Measurements from ENCODE around the gene CD151. TPM values are rescaled to one million over a fixed set of nuclear protein-coding genes. Genes with fewer than 3 reads are reported as not detected.

CD151 gene
- total RNA-seq, 1 experiment from 2014 or later, result 296 TPM

DNA sequence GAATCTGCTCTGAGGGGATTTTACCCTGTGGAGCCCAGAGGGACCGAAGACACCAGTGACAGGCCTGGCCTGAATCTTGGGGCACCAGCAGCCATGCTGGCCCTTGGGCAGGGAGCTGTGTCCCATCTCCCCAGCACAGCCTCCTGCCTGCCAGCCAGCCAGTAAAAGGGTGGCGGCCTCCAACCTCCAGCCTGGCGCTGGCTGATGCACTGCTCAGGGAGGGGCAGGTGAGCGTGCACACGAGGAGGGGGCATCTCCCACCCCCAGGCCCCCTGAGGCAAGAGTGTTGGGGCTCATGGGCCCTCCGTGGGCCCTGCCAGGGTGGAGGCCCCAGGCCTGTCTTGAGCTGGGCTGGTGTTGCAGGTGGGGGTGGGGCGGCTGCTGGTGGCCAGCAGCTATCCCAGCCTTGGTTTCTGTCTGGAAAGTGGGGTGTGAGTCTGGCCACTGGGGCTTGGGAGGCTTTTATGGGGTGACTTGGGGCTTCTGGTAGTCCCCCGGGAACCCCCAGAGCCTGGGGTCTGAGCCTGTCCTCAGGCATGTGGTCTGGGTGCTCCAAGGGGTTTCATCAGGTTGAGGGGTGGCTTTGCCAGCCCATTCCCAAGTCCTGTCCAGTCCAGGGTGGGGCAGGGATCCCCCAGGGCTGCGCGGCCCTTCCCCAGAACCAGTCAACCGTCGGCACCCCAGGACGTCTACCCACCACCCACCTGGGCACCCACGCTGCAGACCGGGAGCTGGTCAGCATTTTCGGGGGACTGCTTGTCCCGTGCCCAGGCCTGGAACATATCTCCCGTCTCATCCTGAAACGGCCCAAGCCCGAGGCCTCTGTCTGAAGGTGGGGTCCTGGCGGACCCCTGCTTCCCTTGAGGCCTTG, 27.7 kb downstream of the CD151 start:
- ChIA-PET RAD21 (ENCODE audit: low non-redundant PET in 1 of 2, low total read pairs in 2 of 2, uncharacterized antibody in 2 of 2, unreplicated experiment in 2 of 2) (no interaction called here), POLR2A (no interaction called here), CTCF (interaction anchor here (1.3 kb wide), 1 partner anchor 12 kb away, joined by 4 read pairs; no protein-coding TSS in a partner anchor)
- ATAC-seq (no peak), DNase-seq (ENCODE audit: low read depth, low spot score) (no peak)
- Histone ChIP-seq H3K27ac (ENCODE audit: low read depth, low read length) (no peak overlapping the region; the same call in 1 of the 2 replicates), H3K4me2 (ENCODE audit: low read length) (no peak overlapping the region), H3K4me3 (replicated peaks in 1 of 2; ENCODE audit: low read depth in 1 of 2, low read length in 2 of 2) (no peak overlapping the region), H3K9me2 (ENCODE audit: insufficient read depth) (no peaks in the 10 kb centered on the region), H3K4me1 (ENCODE audit: control insufficient read depth in 1 of 2, insufficient read depth in 2 of 2, low read length in 2 of 2) (peaks cover 7 to 23% of the 10 kb centered on the region in 2 experiments), H4K20me1 (ENCODE audit: insufficient read depth) (no peaks in the 10 kb centered on the region), H3K27me3 (ENCODE audit: insufficient read depth, low read length) (no peaks in the 10 kb centered on the region), H3K79me2 (ENCODE audit: insufficient read depth, low read length) (no peaks in the 10 kb centered on the region), H3K9ac (ENCODE audit: low read length) (no peak overlapping the region), H3K9me3 (ENCODE audit: control insufficient read depth in 1 of 2, insufficient read depth in 1 of 2, low read depth in 1 of 2, low read length in 2 of 2) (no peaks in the 10 kb centered on the region), H3K36me3 (ENCODE audit: control insufficient read depth in 1 of 2, insufficient read depth in 2 of 2, low read length in 2 of 2) (no peaks in the 10 kb centered on the region), H2AFZ (ENCODE audit: low read depth, low read length, poor library complexity, severe bottlenecking) (no peak overlapping the region)
- no TSS peak for BruUV-seq (replicated peaks)
- intact Hi-C loops (cut with micrococcal nuclease), result no loop called here
- TF ChIP-seq EZH2phosphoT487 (IDR thresholded peaks at IDR 0.05; ENCODE audit: borderline replicate concordance) (no peak), EZH2 (IDR thresholded peaks at IDR 0.05) (no peak), SIN3A (IDR thresholded peaks at IDR 0.05; ENCODE audit: low read depth) (no peak), TCF7L2 (IDR thresholded peaks at IDR 0.05; ENCODE audit: borderline replicate concordance, extremely low read depth, insufficient read depth, insufficient read length) (no peak)

DNA sequence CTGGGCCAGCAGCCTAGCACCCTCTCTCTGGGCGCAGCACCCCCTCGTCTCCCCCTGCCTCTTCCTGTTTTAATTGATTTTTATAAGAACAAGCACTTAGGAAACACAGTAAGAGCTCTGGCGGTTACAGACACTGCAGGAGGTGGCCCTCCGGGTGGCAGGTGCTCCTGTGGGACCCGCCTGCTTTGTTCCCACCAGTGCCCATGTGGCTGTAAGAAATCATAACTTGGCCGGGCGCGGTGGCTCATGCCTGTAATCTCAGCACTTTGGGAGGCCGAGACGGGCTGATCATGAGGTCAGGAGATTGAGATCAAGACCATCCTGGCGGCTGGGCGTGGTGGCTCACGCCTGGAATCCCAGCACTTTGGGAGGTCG, 28.3 kb downstream of the CD151 start:
- H3K4me1 ChIP-seq (ENCODE audit: control insufficient read depth in 1 of 2, insufficient read depth in 2 of 2, low read length in 2 of 2), result peaks cover 7 to 26% of the 10 kb centered on the region in 2 experiments
- H2AFZ ChIP-seq (ENCODE audit: low read depth, low read length, poor library complexity, severe bottlenecking), result no peak overlapping the region
- H4K20me1 ChIP-seq (ENCODE audit: insufficient read depth), result no peaks in the 10 kb centered on the region
- H3K9ac ChIP-seq (ENCODE audit: low read length), result no peak overlapping the region
- POLR2A ChIA-PET, result no interaction called here
- RAD21 ChIA-PET (ENCODE audit: low non-redundant PET in 1 of 2, low total read pairs in 2 of 2, uncharacterized antibody in 2 of 2, unreplicated experiment in 2 of 2), result interaction anchor here in 1 of 2 experiments (1.0 kb wide), 1 partner anchor 15 kb away, joined by 3 read pairs; no protein-coding TSS in a partner anchor
- H3K9me2 ChIP-seq (ENCODE audit: insufficient read depth), result no peaks in the 10 kb centered on the region
- DNase-seq (ENCODE audit: low read depth, low spot score), result no peak
- intact Hi-C loops (cut with micrococcal nuclease), result no loop called here
- CTCF ChIA-PET, result no interaction called here
- H3K36me3 ChIP-seq (ENCODE audit: control insufficient read depth in 1 of 2, insufficient read depth in 2 of 2, low read length in 2 of 2), result no peaks in the 10 kb centered on the region
- no TSS peak for BruUV-seq (replicated peaks)
- no peaks in the 10 kb centered on the region for H3K27me3 ChIP-seq (ENCODE audit: insufficient read depth, low read length)
- no peak overlapping the region for H3K27ac ChIP-seq (ENCODE audit: low read depth, low read length)
- no peaks in the 10 kb centered on the region for H3K79me2 ChIP-seq (ENCODE audit: insufficient read depth, low read length)
- H3K4me3 ChIP-seq (replicated peaks in 1 of 2; ENCODE audit: low read depth in 1 of 2, low read length in 2 of 2), result no peak overlapping the region
- H3K9me3 ChIP-seq (ENCODE audit: control insufficient read depth in 1 of 2, insufficient read depth in 1 of 2, low read depth in 1 of 2, low read length in 2 of 2), result no peaks in the 10 kb centered on the region
- no peak overlapping the region for H3K4me2 ChIP-seq (ENCODE audit: low read length)
- ATAC-seq, result no peak
- TF ChIP-seq TCF7L2 (IDR thresholded peaks at IDR 0.05; ENCODE audit: borderline replicate concordance, extremely low read depth, insufficient read depth, insufficient read length), result no peak
- TF ChIP-seq, protein P1, sequence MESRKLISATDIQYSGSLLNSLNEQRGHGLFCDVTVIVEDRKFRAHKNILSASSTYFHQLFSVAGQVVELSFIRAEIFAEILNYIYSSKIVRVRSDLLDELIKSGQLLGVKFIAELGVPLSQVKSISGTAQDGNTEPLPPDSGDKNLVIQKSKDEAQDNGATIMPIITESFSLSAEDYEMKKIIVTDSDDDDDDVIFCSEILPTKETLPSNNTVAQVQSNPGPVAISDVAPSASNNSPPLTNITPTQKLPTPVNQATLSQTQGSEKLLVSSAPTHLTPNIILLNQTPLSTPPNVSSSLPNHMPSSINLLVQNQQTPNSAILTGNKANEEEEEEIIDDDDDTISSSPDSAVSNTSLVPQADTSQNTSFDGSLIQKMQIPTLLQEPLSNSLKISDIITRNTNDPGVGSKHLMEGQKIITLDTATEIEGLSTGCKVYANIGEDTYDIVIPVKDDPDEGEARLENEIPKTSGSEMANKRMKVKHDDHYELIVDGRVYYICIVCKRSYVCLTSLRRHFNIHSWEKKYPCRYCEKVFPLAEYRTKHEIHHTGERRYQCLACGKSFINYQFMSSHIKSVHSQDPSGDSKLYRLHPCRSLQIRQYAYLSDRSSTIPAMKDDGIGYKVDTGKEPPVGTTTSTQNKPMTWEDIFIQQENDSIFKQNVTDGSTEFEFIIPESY (IDR thresholded peaks at IDR 0.05; ENCODE audit: extremely low read depth, insufficient replicate concordance, low read length), result no peak
- TF ChIP-seq, protein P2, sequence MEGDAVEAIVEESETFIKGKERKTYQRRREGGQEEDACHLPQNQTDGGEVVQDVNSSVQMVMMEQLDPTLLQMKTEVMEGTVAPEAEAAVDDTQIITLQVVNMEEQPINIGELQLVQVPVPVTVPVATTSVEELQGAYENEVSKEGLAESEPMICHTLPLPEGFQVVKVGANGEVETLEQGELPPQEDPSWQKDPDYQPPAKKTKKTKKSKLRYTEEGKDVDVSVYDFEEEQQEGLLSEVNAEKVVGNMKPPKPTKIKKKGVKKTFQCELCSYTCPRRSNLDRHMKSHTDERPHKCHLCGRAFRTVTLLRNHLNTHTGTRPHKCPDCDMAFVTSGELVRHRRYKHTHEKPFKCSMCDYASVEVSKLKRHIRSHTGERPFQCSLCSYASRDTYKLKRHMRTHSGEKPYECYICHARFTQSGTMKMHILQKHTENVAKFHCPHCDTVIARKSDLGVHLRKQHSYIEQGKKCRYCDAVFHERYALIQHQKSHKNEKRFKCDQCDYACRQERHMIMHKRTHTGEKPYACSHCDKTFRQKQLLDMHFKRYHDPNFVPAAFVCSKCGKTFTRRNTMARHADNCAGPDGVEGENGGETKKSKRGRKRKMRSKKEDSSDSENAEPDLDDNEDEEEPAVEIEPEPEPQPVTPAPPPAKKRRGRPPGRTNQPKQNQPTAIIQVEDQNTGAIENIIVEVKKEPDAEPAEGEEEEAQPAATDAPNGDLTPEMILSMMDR (IDR thresholded peaks at IDR 0.05 in 2 of 3, conservative IDR thresholded peaks at IDR 0.05 in 1 of 3; ENCODE audit: borderline replicate concordance in 1 of 3, insufficient read depth in 1 of 3, low read depth in 2 of 3, low read length in 2 of 3), result no peak
- no peak for TF ChIP-seq FOSL1 (IDR thresholded peaks at IDR 0.05; ENCODE audit: low read depth)
- TF ChIP-seq CEBPB (IDR thresholded peaks at IDR 0.05; ENCODE audit: low read depth), result no peak
- TF ChIP-seq ZFX (IDR thresholded peaks at IDR 0.05), result no peak
- no peak for TF ChIP-seq YY1 (IDR thresholded peaks at IDR 0.05; ENCODE audit: extremely low read depth, insufficient replicate concordance, low read depth, low read length)
- TF ChIP-seq CBX3 (IDR thresholded peaks at IDR 0.05; ENCODE audit: low read depth), result no peak
- TF ChIP-seq SIN3A (IDR thresholded peaks at IDR 0.05; ENCODE audit: low read depth), result no peak
- TF ChIP-seq POLR2A (IDR thresholded peaks at IDR 0.05; ENCODE audit: borderline replicate concordance, extremely low read depth, insufficient read depth, insufficient read length), result no peak
